ENCODE measurements around the gene CCDC116.

GRCh38 chr22:21626073-21626734 is 6.4 kb upstream of the CCDC116 start:
- no peak for TF ChIP-seq CTCF (IDR thresholded peaks at IDR 0.05)
- no peak for TF ChIP-seq POLR2A (IDR thresholded peaks at IDR 0.05)
- TF ChIP-seq EP300 (IDR thresholded peaks at IDR 0.05), result no peak

Data from tibial nerve (tissue), 4 donors.